AG10803 (cell line): ENCODE measurements around the gene EXOC4.
A peak's percentile ranks its signal among the peaks of the same experiment; 100 is the strongest.

Experiments used
- DNase-seq: peaks from one replicate; pipeline ENCODE4 v3.0.0; 2010; ENCODE audit warnings: low read depth
- H3K4me3 ChIP-seq: 2 replicates; pipeline ENCODE4 v1.5.1; 2011; ENCODE audit warnings: mild to moderate bottlenecking, low read length, control low read depth
- TF ChIP-seq, protein P1 (sequence below): conservative IDR thresholded peaks from 2 replicates; pipeline ENCODE4 v1.5.1; 2011; ENCODE audit warnings: mild to moderate bottlenecking, low read length, control low read depth, inconsistent platforms

The EXOC4 gene

GRCh38 chr7:133723044-133723443 lies 470.2 kb downstream of the EXOC4 start:
- TF ChIP-seq, protein P1, sequence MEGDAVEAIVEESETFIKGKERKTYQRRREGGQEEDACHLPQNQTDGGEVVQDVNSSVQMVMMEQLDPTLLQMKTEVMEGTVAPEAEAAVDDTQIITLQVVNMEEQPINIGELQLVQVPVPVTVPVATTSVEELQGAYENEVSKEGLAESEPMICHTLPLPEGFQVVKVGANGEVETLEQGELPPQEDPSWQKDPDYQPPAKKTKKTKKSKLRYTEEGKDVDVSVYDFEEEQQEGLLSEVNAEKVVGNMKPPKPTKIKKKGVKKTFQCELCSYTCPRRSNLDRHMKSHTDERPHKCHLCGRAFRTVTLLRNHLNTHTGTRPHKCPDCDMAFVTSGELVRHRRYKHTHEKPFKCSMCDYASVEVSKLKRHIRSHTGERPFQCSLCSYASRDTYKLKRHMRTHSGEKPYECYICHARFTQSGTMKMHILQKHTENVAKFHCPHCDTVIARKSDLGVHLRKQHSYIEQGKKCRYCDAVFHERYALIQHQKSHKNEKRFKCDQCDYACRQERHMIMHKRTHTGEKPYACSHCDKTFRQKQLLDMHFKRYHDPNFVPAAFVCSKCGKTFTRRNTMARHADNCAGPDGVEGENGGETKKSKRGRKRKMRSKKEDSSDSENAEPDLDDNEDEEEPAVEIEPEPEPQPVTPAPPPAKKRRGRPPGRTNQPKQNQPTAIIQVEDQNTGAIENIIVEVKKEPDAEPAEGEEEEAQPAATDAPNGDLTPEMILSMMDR: no peak
- H3K4me3 ChIP-seq: no peak overlapping the region
- no peak for DNase-seq

- DNase-seq: no peak
- no peak overlapping the region for H3K4me3 ChIP-seq
- TF ChIP-seq, protein P1: no peak
These were observed 471.3 kb downstream of the EXOC4 start for GRCh38 chr7:133724148-133724547.

DNA sequence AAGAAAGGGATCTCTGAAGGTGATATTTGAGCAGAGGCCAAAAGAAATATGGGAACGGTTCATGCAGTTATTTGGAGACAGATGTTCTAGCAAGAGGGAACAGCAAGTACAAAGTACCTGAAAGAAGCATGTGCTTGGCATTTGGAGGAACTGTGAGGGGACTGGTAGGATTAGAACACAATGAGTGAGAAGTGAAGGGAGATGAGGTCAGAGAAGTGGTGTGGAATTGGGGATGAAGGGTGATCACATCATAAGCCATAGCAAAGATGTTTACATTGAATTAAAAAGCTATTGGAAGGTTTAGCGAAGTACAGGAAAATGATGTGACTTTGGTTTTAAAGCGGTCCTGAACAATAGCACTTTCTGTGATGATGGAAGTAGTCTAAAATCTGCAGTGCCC lies 471.8 kb downstream of the EXOC4 start:
- no peak for DNase-seq
- TF ChIP-seq, protein P1: no peak
- no peak overlapping the region for H3K4me3 ChIP-seq

- H3K4me3 ChIP-seq: no peak overlapping the region
- DNase-seq: no peak
- TF ChIP-seq, protein P1: no peak
These were observed 474.8 kb downstream of the EXOC4 start for GRCh38 chr7:133727476-133728214.

DNA sequence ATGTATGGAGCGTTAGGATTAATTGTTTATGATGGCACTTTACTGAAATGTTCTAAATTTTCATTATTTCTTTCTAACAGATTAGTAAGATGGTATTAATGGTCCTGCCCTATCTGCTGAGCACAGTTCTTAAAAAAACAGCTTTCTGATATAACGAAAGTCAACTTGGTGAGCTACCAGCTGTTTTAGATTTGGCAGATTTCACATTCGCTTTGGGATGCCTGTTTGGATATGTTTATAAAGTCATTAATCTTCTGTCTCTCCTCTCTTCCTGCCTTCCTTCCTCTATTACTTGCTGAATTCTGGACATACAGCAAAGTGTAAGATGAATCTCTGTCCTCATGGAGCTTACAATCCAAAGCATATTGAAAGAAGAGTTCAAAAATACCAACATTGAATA lies 477.5 kb downstream of the EXOC4 start:
- TF ChIP-seq, protein P1: no peak
- peak; percentile 37 for DNase-seq
- no peak overlapping the region for H3K4me3 ChIP-seq

DNA sequence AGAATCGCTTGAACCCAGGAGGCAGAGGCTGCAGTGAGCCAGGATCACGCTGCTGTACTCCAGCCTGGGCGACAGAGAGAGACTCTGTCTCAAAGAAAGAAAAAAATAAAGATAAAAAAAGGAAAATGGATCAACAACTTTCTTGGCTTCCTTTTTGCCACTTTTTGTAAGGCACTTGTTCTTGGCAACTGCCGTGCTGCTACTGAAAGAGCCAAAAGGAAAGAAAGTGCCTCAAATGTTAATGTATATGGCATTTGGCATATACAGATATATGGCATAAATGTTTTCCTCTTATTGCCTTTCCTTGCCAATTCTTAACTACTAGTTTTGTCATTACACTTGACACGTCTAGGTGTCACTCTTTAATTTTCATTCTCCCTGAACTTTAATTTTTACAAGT lies 480.5 kb downstream of the EXOC4 start:
- TF ChIP-seq, protein P1: no peak
- no peak for DNase-seq
- H3K4me3 ChIP-seq: no peak overlapping the region

GRCh38 chr7:133735222-133735621 lies 482.3 kb downstream of the EXOC4 start:
- DNase-seq: peak; percentile 6
- no peak overlapping the region for H3K4me3 ChIP-seq
- TF ChIP-seq, protein P1: no peak
